ENCODE results near the gene C4orf50. TPM values are rescaled to one million over a fixed set of nuclear protein-coding genes. Genes with fewer than 3 reads are reported as not detected.

The C4orf50 gene
- total and polyA plus RNA-seq, 10 of the 15 experiments (the other 5 are each of a cell fraction or from before 2014, with no cell fraction given): 0.04 to 0.09 (median 0.05) TPM; not detected in 3

DNA sequence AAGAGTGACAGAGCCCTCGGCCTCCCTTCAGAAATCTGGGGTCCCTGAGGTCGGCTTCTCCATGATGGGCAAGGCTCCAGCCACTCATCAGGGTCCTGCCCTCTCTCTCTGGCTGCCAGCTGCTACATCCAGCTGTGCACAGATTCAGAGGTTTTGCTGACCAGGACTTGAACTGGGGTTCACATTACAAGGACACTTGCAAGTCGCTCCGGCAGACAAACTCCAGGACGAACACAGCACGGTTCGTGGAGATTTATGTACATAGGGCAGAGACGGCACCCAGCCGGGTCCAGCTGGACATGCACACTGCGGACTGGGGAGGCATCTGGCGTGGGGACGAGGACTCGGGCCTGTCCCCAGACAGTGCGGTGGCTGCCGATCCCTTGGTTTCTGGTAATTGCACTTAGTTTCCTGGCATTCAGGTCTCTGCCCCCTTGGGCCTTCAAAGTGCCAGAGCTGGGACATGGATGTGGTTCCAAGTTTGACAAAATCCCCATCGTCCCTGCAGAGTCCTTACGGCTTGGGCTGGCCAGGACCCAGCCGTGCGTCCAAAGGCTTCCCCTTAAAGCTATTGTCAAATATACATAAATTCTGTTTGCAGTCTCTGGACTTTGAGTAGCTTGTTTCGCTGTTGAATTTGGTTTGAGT is 6.2 kb upstream of the C4orf50 start:
- Histone ChIP-seq H3K4me3 (no peak overlapping the region), H3K27ac (ENCODE audit: control insufficient read depth, insufficient read depth) (no peak overlapping the region), H3K79me2 (ENCODE audit: control insufficient read depth, insufficient read depth, low read length) (no peaks in the 10 kb centered on the region), H3K27me3 (replicated peaks in 1 of 2; ENCODE audit: control insufficient read depth in 2 of 2, insufficient read depth in 2 of 2, low read length in 1 of 2) (no peaks in the 10 kb centered on the region; a peak in 2 of 4 replicates), H2AFZ (ENCODE audit: control insufficient read depth, low read depth, low read length) (no peak overlapping the region), H3K36me3 (ENCODE audit: control insufficient read depth in 2 of 2, insufficient read depth in 2 of 2, low read length in 1 of 2) (no peaks in the 10 kb centered on the region), H4K20me1 (ENCODE audit: control insufficient read depth, insufficient read depth) (no peaks in the 10 kb centered on the region), H3K4me2 (ENCODE audit: control insufficient read depth, insufficient read depth) (no peak overlapping the region), H3K4me1 (ENCODE audit: control insufficient read depth, insufficient read depth, low read length) (no peaks in the 10 kb centered on the region), H3K9ac (ENCODE audit: control insufficient read depth, insufficient read depth, low read length) (no peak overlapping the region), H3K9me3 (replicated peaks; ENCODE audit: control insufficient read depth, insufficient read depth, low read length) (no peaks in the 10 kb centered on the region)
- FAIRE-seq (no peak), DNase-seq (ENCODE audit: low read depth, low spot score) (no peak), ATAC-seq (no peak)
- TF ChIP-seq, protein P1, sequence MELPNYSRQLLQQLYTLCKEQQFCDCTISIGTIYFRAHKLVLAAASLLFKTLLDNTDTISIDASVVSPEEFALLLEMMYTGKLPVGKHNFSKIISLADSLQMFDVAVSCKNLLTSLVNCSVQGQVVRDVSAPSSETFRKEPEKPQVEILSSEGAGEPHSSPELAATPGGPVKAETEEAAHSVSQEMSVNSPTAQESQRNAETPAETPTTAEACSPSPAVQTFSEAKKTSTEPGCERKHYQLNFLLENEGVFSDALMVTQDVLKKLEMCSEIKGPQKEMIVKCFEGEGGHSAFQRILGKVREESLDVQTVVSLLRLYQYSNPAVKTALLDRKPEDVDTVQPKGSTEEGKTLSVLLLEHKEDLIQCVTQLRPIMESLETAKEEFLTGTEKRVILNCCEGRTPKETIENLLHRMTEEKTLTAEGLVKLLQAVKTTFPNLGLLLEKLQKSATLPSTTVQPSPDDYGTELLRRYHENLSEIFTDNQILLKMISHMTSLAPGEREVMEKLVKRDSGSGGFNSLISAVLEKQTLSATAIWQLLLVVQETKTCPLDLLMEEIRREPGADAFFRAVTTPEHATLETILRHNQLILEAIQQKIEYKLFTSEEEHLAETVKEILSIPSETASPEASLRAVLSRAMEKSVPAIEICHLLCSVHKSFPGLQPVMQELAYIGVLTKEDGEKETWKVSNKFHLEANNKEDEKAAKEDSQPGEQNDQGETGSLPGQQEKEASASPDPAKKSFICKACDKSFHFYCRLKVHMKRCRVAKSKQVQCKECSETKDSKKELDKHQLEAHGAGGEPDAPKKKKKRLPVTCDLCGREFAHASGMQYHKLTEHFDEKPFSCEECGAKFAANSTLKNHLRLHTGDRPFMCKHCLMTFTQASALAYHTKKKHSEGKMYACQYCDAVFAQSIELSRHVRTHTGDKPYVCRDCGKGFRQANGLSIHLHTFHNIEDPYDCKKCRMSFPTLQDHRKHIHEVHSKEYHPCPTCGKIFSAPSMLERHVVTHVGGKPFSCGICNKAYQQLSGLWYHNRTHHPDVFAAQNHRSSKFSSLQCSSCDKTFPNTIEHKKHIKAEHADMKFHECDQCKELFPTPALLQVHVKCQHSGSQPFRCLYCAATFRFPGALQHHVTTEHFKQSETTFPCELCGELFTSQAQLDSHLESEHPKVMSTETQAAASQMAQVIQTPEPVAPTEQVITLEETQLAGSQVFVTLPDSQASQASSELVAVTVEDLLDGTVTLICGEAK (IDR thresholded peaks at IDR 0.05; ENCODE audit: borderline replicate concordance): no peak
- TF ChIP-seq, protein P2, sequence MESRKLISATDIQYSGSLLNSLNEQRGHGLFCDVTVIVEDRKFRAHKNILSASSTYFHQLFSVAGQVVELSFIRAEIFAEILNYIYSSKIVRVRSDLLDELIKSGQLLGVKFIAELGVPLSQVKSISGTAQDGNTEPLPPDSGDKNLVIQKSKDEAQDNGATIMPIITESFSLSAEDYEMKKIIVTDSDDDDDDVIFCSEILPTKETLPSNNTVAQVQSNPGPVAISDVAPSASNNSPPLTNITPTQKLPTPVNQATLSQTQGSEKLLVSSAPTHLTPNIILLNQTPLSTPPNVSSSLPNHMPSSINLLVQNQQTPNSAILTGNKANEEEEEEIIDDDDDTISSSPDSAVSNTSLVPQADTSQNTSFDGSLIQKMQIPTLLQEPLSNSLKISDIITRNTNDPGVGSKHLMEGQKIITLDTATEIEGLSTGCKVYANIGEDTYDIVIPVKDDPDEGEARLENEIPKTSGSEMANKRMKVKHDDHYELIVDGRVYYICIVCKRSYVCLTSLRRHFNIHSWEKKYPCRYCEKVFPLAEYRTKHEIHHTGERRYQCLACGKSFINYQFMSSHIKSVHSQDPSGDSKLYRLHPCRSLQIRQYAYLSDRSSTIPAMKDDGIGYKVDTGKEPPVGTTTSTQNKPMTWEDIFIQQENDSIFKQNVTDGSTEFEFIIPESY (IDR thresholded peaks at IDR 0.05): no peak
- no peak for TF ChIP-seq PML (IDR thresholded peaks at IDR 0.05; ENCODE audit: low read length)
- no peak for TF ChIP-seq MTA2 (IDR thresholded peaks at IDR 0.05; ENCODE audit: low read depth)
- TF ChIP-seq SP1 (IDR thresholded peaks at IDR 0.05; ENCODE audit: low read depth, low read length): no peak
- TF ChIP-seq, protein P3, sequence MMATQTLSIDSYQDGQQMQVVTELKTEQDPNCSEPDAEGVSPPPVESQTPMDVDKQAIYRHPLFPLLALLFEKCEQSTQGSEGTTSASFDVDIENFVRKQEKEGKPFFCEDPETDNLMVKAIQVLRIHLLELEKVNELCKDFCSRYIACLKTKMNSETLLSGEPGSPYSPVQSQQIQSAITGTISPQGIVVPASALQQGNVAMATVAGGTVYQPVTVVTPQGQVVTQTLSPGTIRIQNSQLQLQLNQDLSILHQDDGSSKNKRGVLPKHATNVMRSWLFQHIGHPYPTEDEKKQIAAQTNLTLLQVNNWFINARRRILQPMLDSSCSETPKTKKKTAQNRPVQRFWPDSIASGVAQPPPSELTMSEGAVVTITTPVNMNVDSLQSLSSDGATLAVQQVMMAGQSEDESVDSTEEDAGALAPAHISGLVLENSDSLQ (IDR thresholded peaks at IDR 0.05): no peak
- TF ChIP-seq CHD4 (IDR thresholded peaks at IDR 0.05): no peak
- no peak for TF ChIP-seq ESRRA (IDR thresholded peaks at IDR 0.05; ENCODE audit: low read length)
- intact Hi-C loops (cut with micrococcal nuclease; ENCODE audit: unreplicated experiment) (no loop called here), in situ Hi-C loops (cut with MboI) (no loop called here)
- ChIA-PET CTCF (interaction anchor here (2.0 kb wide), 1 partner anchor 26 kb away, joined by 6 read pairs; no protein-coding TSS in a partner anchor), POLR2A (no interaction called here), RAD21 (ENCODE audit: unreplicated experiment) (no interaction called here), SMC1A (ENCODE audit: uncharacterized antibody, unreplicated experiment) (no interaction called here)
- BruUV-seq (replicated peaks): no TSS peak
- WGBS (ENCODE audit: insufficient coverage, insufficient replicate concordance, low lambda C conversion rate, missing lambda C conversion rate): 49% methylated on average over 20 of the region's 20 CpGs

Data from GM12878 (cell line).